ENCODE data around the gene SIX3.

SIX3 gene

GRCh38 chr2:44954889-44955592, 13.5 kb downstream of the SIX3 start:
- no peak for TF ChIP-seq CTCF (IDR thresholded peaks at IDR 0.05; ENCODE audit: control insufficient read depth, insufficient read depth, low read depth, low read length, missing control alignments)
- H3K4me3 ChIP-seq (ENCODE audit: control insufficient read depth, low read depth, low read length), result peak overlapping the region; percentile 22
- DNase-seq (ENCODE audit: low read depth), result no peak

- H3K4me3 ChIP-seq (ENCODE audit: control insufficient read depth, low read depth, low read length), result peak overlapping the region; percentile 22
- DNase-seq (ENCODE audit: low read depth), result no peak
- peak; percentile 96 for TF ChIP-seq CTCF (IDR thresholded peaks at IDR 0.05; ENCODE audit: control insufficient read depth, insufficient read depth, low read depth, low read length, missing control alignments)
These were observed 14.3 kb downstream of the SIX3 start for GRCh38 chr2:44955593-44956392.

- DNase-seq (ENCODE audit: low read depth), result no peak
- H3K4me3 ChIP-seq (ENCODE audit: control insufficient read depth, low read depth, low read length), result no peak overlapping the region
- TF ChIP-seq CTCF (IDR thresholded peaks at IDR 0.05; ENCODE audit: control insufficient read depth, insufficient read depth, low read depth, low read length, missing control alignments), result no peak
These were observed 15.3 kb downstream of the SIX3 start for GRCh38 chr2:44956843-44957242.

GRCh38 chr2:44957656-44958327, 16.3 kb downstream of the SIX3 start:
- no peak overlapping the region for H3K4me3 ChIP-seq (ENCODE audit: control insufficient read depth, low read depth, low read length)
- TF ChIP-seq CTCF (IDR thresholded peaks at IDR 0.05; ENCODE audit: control insufficient read depth, insufficient read depth, low read depth, low read length, missing control alignments), result no peak
- DNase-seq (ENCODE audit: low read depth), result no peak

- no peak for TF ChIP-seq CTCF (IDR thresholded peaks at IDR 0.05; ENCODE audit: control insufficient read depth, insufficient read depth, low read depth, low read length, missing control alignments)
- no peak overlapping the region for H3K4me3 ChIP-seq (ENCODE audit: control insufficient read depth, low read depth, low read length)
- DNase-seq (ENCODE audit: low read depth), result no peak
These were observed 18.4 kb downstream of the SIX3 start for GRCh38 chr2:44959855-44960254.

DNA sequence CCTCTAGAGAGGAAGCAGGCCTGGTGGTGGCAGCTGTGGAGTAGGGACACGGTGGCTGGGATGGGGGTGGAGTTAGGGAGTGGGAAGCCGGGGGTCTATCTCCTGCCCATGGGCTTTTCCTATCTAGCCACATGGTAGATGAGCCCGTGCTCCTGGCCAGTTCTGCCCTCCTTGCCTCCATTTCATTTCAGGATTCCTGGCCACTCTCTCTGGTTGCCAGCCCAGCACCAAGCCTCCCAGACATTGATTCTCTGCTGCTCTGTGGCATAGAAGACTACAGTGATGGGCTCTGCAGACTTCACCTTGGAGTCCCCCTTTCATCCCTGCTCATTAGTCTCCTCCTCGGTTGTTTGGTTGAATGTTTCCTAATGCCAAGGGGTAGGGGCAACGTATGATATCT, 19.4 kb downstream of the SIX3 start:
- TF ChIP-seq CTCF (IDR thresholded peaks at IDR 0.05; ENCODE audit: control insufficient read depth, insufficient read depth, low read depth, low read length, missing control alignments), result no peak
- H3K4me3 ChIP-seq (ENCODE audit: control insufficient read depth, low read depth, low read length), result no peak overlapping the region
- no peak for DNase-seq (ENCODE audit: low read depth)
